LNCaP clone FGC (cell line): ENCODE measurements around the gene PTGER1.

Experiments used
- DNase-seq: peaks from one replicate; pipeline ENCODE4 v3.0.0-alpha.2; 2011; ENCODE audit warnings: low read depth
- H3K4me3 ChIP-seq: 2 replicates; pipeline ENCODE4 v1.5.1; 2011; ENCODE audit warnings: mild to moderate bottlenecking, low read depth, low read length, control low read depth
- CTCF ChIP-seq: IDR thresholded peaks from 2 replicates; pipeline ENCODE4 v1.5.1; 2012; ENCODE audit warnings: mild to moderate bottlenecking; ENCODE audit not compliant: control insufficient read depth, insufficient read depth; ENCODE audit errors: extremely low read depth

Gene PTGER1

DNA sequence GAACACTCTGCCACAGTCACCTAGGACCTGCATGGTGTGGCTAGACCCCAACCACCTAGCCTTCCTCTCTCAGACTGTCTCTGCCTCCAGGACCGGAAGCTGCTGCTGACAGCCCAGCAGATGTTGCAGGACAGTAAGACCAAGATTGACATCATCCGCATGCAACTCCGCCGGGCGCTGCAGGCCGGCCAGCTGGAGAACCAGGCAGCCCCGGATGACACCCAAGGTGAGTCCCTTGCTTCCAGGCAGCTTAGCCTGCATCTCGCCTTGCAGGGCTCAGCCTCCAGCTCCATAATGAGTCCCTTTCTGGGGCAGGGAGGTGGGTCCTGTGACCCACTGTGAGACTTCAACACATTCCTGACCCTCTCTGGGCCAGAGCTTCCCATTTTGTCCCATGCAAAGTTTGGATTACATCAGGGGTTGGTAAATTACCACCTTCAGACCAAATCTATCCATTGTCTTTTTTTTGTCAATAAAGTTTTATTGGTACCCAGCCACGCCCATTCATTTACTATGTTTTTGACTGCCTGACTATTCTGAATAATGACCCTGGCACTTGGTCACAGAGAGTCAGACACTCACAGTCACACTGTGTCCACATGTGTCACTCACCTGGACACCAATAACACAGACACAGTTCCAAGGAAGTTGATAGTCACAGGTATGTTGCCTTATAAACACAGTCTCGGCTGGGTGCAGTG is 28.7 kb downstream of the PTGER1 start:
- no peak for TF ChIP-seq CTCF
- H3K4me3 ChIP-seq = no peak overlapping the region

GRCh38 chr19:14443632-14444216 is 31.4 kb downstream of the PTGER1 start:
- TF ChIP-seq CTCF = no peak
- no peak for DNase-seq
- H3K4me3 ChIP-seq = no peak overlapping the region

More for the DNA sequence above, 28.7 kb downstream of the PTGER1 start:
- no peak for DNase-seq

- no peak for DNase-seq
- no peak for TF ChIP-seq CTCF
- H3K4me3 ChIP-seq = no peak overlapping the region
Measured at GRCh38 chr19:14442891-14443631, 32.1 kb downstream of the PTGER1 start.

GRCh38 chr19:14441041-14441938 is 33.9 kb downstream of the PTGER1 start:
- no peak overlapping the region for H3K4me3 ChIP-seq
- no peak for DNase-seq
- TF ChIP-seq CTCF = no peak

DNA sequence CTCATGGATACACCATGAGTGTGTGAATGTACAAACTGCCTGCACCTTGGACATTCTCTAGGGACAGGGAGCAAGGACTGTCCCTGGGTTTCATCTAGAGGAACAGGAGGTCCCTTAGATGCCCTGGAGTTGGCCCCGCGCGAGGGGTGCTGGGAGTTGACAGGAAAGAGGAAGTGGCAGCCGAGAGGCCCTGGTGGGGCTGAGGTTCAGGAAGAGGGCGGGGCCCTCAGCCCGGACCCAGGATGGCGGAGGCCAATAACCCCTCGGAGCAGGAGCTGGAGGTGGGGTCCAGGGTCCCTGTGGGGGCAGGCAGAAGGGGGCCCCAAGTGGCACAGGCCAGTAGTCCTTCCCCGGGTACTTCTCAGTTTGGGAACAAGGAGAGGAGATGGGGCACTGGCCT is 35.1 kb downstream of the PTGER1 start:
- no peak for TF ChIP-seq CTCF
- DNase-seq = no peak
- no peak overlapping the region for H3K4me3 ChIP-seq

- DNase-seq = no peak
- H3K4me3 ChIP-seq = no peak overlapping the region
- TF ChIP-seq CTCF = no peak
Measured at GRCh38 chr19:14439014-14439413, 36.1 kb downstream of the PTGER1 start.
